ENCODE results near the gene LMAN2. TPM values are rescaled to one million over a fixed set of nuclear protein-coding genes. Genes with fewer than 3 reads are reported as not detected.
"Not testable (repeated sequence)": the region's sequence is repeated elsewhere in the genome, so short reads cannot be mapped to it uniquely, and the experiment has no call there.

LMAN2 gene
- total and polyA plus RNA-seq, 7 experiments from 2014 or later: 71.8 to 202 (median 102) TPM

- Mint-ChIP-seq H3K4me1 (peaks cover 25 to 49% (median 46%) of the 10 kb centered on the region in 7 donors), H3K27me3 (no peaks in the 10 kb centered on the region), H3K9me3 (peaks cover 0 to 1% (median 0%) of the 10 kb centered on the region in 11 donors), H3K36me3 (peaks cover 10 to 38% (median 19%) of the 10 kb centered on the region in 5 donors), H3K27ac (no peak overlapping the region), H3K4me3 (peak overlapping the region in 1 of 10 donors; percentile 48)
- no peak for DNase-seq
- Histone ChIP-seq H3K27me3 (ENCODE audit: control insufficient read depth in 2 of 2, insufficient read depth in 2 of 2, low read length in 2 of 2) (no peaks in the 10 kb centered on the region), H3K9me3 (ENCODE audit: control insufficient read depth in 2 of 3, low read length in 3 of 3) (no peaks in the 10 kb centered on the region), H3K36me3 (ENCODE audit: control insufficient read depth in 2 of 3, insufficient read depth in 3 of 3, low read length in 3 of 3) (peaks cover 6 to 50% (median 7%) of the 10 kb centered on the region in 3 experiments), H3K4me1 (ENCODE audit: control insufficient read depth in 2 of 2, insufficient read depth in 2 of 2, low read length in 2 of 2) (peaks cover 16 to 19% of the 10 kb centered on the region in 2 donors), H3K27ac (ENCODE audit: low read depth, low read length) (no peak overlapping the region), H3K4me3 (ENCODE audit: low read length) (no peak overlapping the region)
- no peak for ATAC-seq
- ChIA-PET POLR2A (no interaction called here), CTCF (no interaction called here)
- intact Hi-C loops (cut with micrococcal nuclease): no loop called here
These were observed 6.6 kb downstream of the LMAN2 start for GRCh38 chr5:177344891-177345290.

GRCh38 chr5:177343777-177344176 lies 7.7 kb downstream of the LMAN2 start:
- Histone ChIP-seq H3K4me1 (ENCODE audit: control insufficient read depth in 2 of 2, insufficient read depth in 2 of 2, low read length in 2 of 2) (peaks cover 8 to 9% of the 10 kb centered on the region in 2 donors), H3K9me3 (ENCODE audit: control insufficient read depth in 2 of 3, low read length in 3 of 3) (no peaks in the 10 kb centered on the region), H3K27ac (ENCODE audit: low read depth, low read length) (no peak overlapping the region), H3K36me3 (ENCODE audit: control insufficient read depth in 2 of 3, insufficient read depth in 3 of 3, low read length in 3 of 3) (peaks cover 6 to 52% (median 7%) of the 10 kb centered on the region in 3 experiments), H3K4me3 (ENCODE audit: low read length) (no peak overlapping the region), H3K27me3 (ENCODE audit: control insufficient read depth in 2 of 2, insufficient read depth in 2 of 2, low read length in 2 of 2) (no peaks in the 10 kb centered on the region)
- ATAC-seq (no peak), DNase-seq (no peak)
- ChIA-PET CTCF (interaction anchor here (0.7 to 0.8 kb wide), 2 partner anchors 26 to 776 kb away, joined by 3 read pairs; no protein-coding TSS in a partner anchor), POLR2A (interaction anchor here (1.1 kb wide), 1 partner anchor 12 kb away, joined by 4 read pairs; no protein-coding TSS in a partner anchor)
- Mint-ChIP-seq H3K27ac (peak overlapping the region in 1 of 9 donors; percentile 57), H3K4me3 (peak overlapping the region in 2 of 10 donors; percentile 6 to 18), H3K4me1 (peaks cover 18 to 44% (median 44%) of the 10 kb centered on the region in 7 donors), H3K27me3 (no peaks in the 10 kb centered on the region), H3K36me3 (peaks cover 13 to 37% (median 17%) of the 10 kb centered on the region in 5 donors), H3K9me3 (peaks cover 0 to 3% (median 0%) of the 10 kb centered on the region in 11 donors)
- intact Hi-C loops (cut with micrococcal nuclease): no loop called here

- H3K4me1 Mint-ChIP-seq: peaks cover 18 to 44% (median 43%) of the 10 kb centered on the region in 7 donors
- ATAC-seq; intact Hi-C loops (cut with micrococcal nuclease); H3K27me3 Mint-ChIP-seq; H3K4me3 Mint-ChIP-seq; H3K27ac ChIP-seq (ENCODE audit: low read depth, low read length); DNase-seq; H3K27ac Mint-ChIP-seq; H3K9me3 Mint-ChIP-seq; CTCF ChIA-PET; H3K4me1 ChIP-seq (ENCODE audit: control insufficient read depth in 2 of 2, insufficient read depth in 2 of 2, low read length in 2 of 2); H3K9me3 ChIP-seq (ENCODE audit: control insufficient read depth in 2 of 3, low read length in 3 of 3); POLR2A ChIA-PET; H3K4me3 ChIP-seq (ENCODE audit: low read length); H3K27me3 ChIP-seq (ENCODE audit: control insufficient read depth in 2 of 2, insufficient read depth in 2 of 2, low read length in 2 of 2): not testable (repeated sequence)
- peaks cover 13 to 37% (median 17%) of the 10 kb centered on the region in 5 donors for H3K36me3 Mint-ChIP-seq
- H3K36me3 ChIP-seq (ENCODE audit: control insufficient read depth in 2 of 3, insufficient read depth in 3 of 3, low read length in 3 of 3): peaks cover 7 to 60% (median 8%) of the 10 kb centered on the region in 3 experiments
These were observed 8.5 kb downstream of the LMAN2 start for GRCh38 chr5:177343000-177343399.

GRCh38 chr5:177339107-177339638 lies 12.3 kb downstream of the LMAN2 start:
- no peaks in the 10 kb centered on the region for H3K9me3 ChIP-seq (ENCODE audit: control insufficient read depth in 2 of 3, low read length in 3 of 3)
- H3K4me1 ChIP-seq (ENCODE audit: control insufficient read depth in 2 of 2, insufficient read depth in 2 of 2, low read length in 2 of 2): no peaks in the 10 kb centered on the region
- no peak overlapping the region for H3K27ac ChIP-seq (ENCODE audit: low read depth, low read length)
- intact Hi-C loops (cut with micrococcal nuclease): no loop called here
- Mint-ChIP-seq H3K9me3 (peaks cover 0 to 3% (median 0%) of the 10 kb centered on the region in 11 donors), H3K27ac (peak overlapping the region in 2 of 9 donors; percentile 32 to 33), H3K36me3 (peaks cover 14 to 47% (median 27%) of the 10 kb centered on the region in 5 donors), H3K4me3 (no peak overlapping the region), H3K27me3 (no peaks in the 10 kb centered on the region), H3K4me1 (peaks cover 5 to 25% (median 23%) of the 10 kb centered on the region in 7 donors)
- ATAC-seq (no peak), DNase-seq (no peak)
- H3K36me3 ChIP-seq (ENCODE audit: control insufficient read depth in 2 of 3, insufficient read depth in 3 of 3, low read length in 3 of 3): peaks cover 7 to 77% (median 38%) of the 10 kb centered on the region in 3 experiments
- CTCF ChIA-PET: no interaction called here
- no peak overlapping the region for H3K4me3 ChIP-seq (ENCODE audit: low read length)
- POLR2A ChIA-PET: no interaction called here
- no peaks in the 10 kb centered on the region for H3K27me3 ChIP-seq (ENCODE audit: control insufficient read depth in 2 of 2, insufficient read depth in 2 of 2, low read length in 2 of 2)

- H3K27ac Mint-ChIP-seq: no peak overlapping the region
- no peak overlapping the region for H3K4me3 Mint-ChIP-seq
- H3K27ac ChIP-seq (ENCODE audit: low read depth, low read length): no peak overlapping the region
- POLR2A ChIA-PET: interaction anchor here (1.1 kb wide), 1 partner anchor 33 kb away, joined by 3 read pairs; no protein-coding TSS in a partner anchor
- H3K9me3 Mint-ChIP-seq: peaks cover 0 to 3% (median 0%) of the 10 kb centered on the region in 11 donors
- H3K36me3 ChIP-seq (ENCODE audit: control insufficient read depth in 2 of 3, insufficient read depth in 3 of 3, low read length in 3 of 3): peaks cover 7 to 82% (median 45%) of the 10 kb centered on the region in 3 experiments
- DNase-seq: no peak
- CTCF ChIA-PET: no interaction called here
- H3K4me1 ChIP-seq (ENCODE audit: control insufficient read depth in 2 of 2, insufficient read depth in 2 of 2, low read length in 2 of 2): no peaks in the 10 kb centered on the region
- H3K27me3 ChIP-seq (ENCODE audit: control insufficient read depth in 2 of 2, insufficient read depth in 2 of 2, low read length in 2 of 2): no peaks in the 10 kb centered on the region
- no peak for ATAC-seq
- H3K27me3 Mint-ChIP-seq: no peaks in the 10 kb centered on the region
- no peaks in the 10 kb centered on the region for H3K9me3 ChIP-seq (ENCODE audit: control insufficient read depth in 2 of 3, low read length in 3 of 3)
- intact Hi-C loops (cut with micrococcal nuclease): no loop called here
- H3K4me1 Mint-ChIP-seq: peaks cover 7 to 22% (median 19%) of the 10 kb centered on the region in 7 donors
- peaks cover 17 to 51% (median 28%) of the 10 kb centered on the region in 5 donors for H3K36me3 Mint-ChIP-seq
- H3K4me3 ChIP-seq (ENCODE audit: low read length): no peak overlapping the region
These were observed 13.0 kb downstream of the LMAN2 start for GRCh38 chr5:177338251-177339106.

GRCh38 chr5:177336603-177337494 lies 14.6 kb downstream of the LMAN2 start:
- Histone ChIP-seq H3K36me3 (ENCODE audit: control insufficient read depth in 2 of 3, insufficient read depth in 3 of 3, low read length in 3 of 3) (peaks cover 5 to 93% (median 50%) of the 10 kb centered on the region in 3 experiments), H3K4me1 (ENCODE audit: control insufficient read depth in 2 of 2, insufficient read depth in 2 of 2, low read length in 2 of 2) (no peaks in the 10 kb centered on the region), H3K27ac (ENCODE audit: low read depth, low read length) (no peak overlapping the region), H3K9me3 (ENCODE audit: control insufficient read depth in 2 of 3, low read length in 3 of 3) (no peaks in the 10 kb centered on the region), H3K4me3 (ENCODE audit: low read length) (no peak overlapping the region), H3K27me3 (ENCODE audit: control insufficient read depth in 2 of 2, insufficient read depth in 2 of 2, low read length in 2 of 2) (no peaks in the 10 kb centered on the region)
- intact Hi-C loops (cut with micrococcal nuclease): no loop called here
- Mint-ChIP-seq H3K4me1 (peaks cover 8 to 19% (median 16%) of the 10 kb centered on the region in 7 donors), H3K4me3 (no peak overlapping the region), H3K36me3 (peaks cover 17 to 49% (median 26%) of the 10 kb centered on the region in 5 donors), H3K27ac (peak overlapping the region in 2 of 9 donors; percentile 19 to 56), H3K27me3 (no peaks in the 10 kb centered on the region), H3K9me3 (peaks cover 0 to 3% (median 0%) of the 10 kb centered on the region in 11 donors)
- ChIA-PET POLR2A (no interaction called here), CTCF (no interaction called here)
- ATAC-seq (no peak), DNase-seq (no peak)
